CD8-positive, alpha-beta memory T cell (primary cell): ENCODE measurements around the gene ZBED5. TPM values are rescaled to one million over a fixed set of nuclear protein-coding genes. Genes with fewer than 3 reads are reported as not detected.

Experiments used
- CTCF ChIA-PET: fragments of 350-600 bp; sonication (Branson Sonifier 250); formaldehyde crosslinking; loops from one replicate; lab custom pipeline; 2021; ENCODE audit warnings: antibody characterized with exemption; lab: Charles Lee
- POLR2A ChIA-PET: fragments of 350-600 bp; sonication (Branson Sonifier 250); formaldehyde crosslinking; loops from one replicate; lab custom pipeline; 2021; ENCODE audit warnings: antibody characterized with exemption; lab: Charles Lee
- DNase-seq, 5 donors: peaks; one replicate each; pipeline versions ENCODE4 v3.0.0 to v3.0.0-alpha.2; 2020 to 2022; ENCODE audit warnings: mixed read lengths in 1 of 5
- H3K27ac ChIP-seq: one replicate; pipeline ENCODE4 v1.7.0; 2013; ENCODE audit warnings: low read depth, mild to moderate bottlenecking, low read length, moderate library complexity
- H3K27me3 ChIP-seq: 2 replicates; pipeline ENCODE4 v1.7.0; 2013; ENCODE audit warnings: low read length, mild to moderate bottlenecking; ENCODE audit not compliant: insufficient read depth, poor library complexity, severe bottlenecking
- H3K36me3 ChIP-seq: 2 replicates; pipeline ENCODE4 v1.7.0; 2013; ENCODE audit warnings: mild to moderate bottlenecking, low read length, moderate library complexity; ENCODE audit not compliant: insufficient read depth
- H3K4me1 ChIP-seq: 2 replicates; pipeline ENCODE4 v1.7.0; 2013; ENCODE audit warnings: mild to moderate bottlenecking, low read length, moderate library complexity; ENCODE audit not compliant: insufficient read depth
- H3K4me3 ChIP-seq: 2 replicates; pipeline ENCODE4 v1.7.0; 2013; ENCODE audit warnings: mild to moderate bottlenecking, low read length
- H3K9me3 ChIP-seq: 2 replicates; pipeline ENCODE4 v1.7.0; 2013; ENCODE audit warnings: mild to moderate bottlenecking, low read length
- H3K27ac Mint-ChIP-seq, 8 donors: one replicate each; pipeline ENCODE4 v1.8.0; 2020 to 2021; ENCODE audit warnings: mixed read lengths in 8 of 8, mild to moderate bottlenecking in 6 of 8, inconsistent platforms in 3 of 8, moderate library complexity in 3 of 8
- H3K27me3 Mint-ChIP-seq, 2 donors: one replicate each; pipeline ENCODE4 v1.8.0; 2020 to 2021; ENCODE audit warnings: mixed read lengths in 2 of 2, mild to moderate bottlenecking in 1 of 2, moderate library complexity in 1 of 2
- H3K36me3 Mint-ChIP-seq, 3 donors: one replicate each; pipeline ENCODE4 v1.8.0; 2020 to 2021; ENCODE audit warnings: mixed read lengths in 3 of 3, inconsistent platforms in 1 of 3, mild to moderate bottlenecking in 1 of 3
- H3K4me1 Mint-ChIP-seq, 3 donors: one replicate each; pipeline ENCODE4 v1.8.0; 2020 to 2021; ENCODE audit warnings: mixed read lengths in 3 of 3, inconsistent platforms in 1 of 3, mild to moderate bottlenecking in 1 of 3
- H3K4me3 Mint-ChIP-seq, 7 donors: one replicate each; pipeline ENCODE4 v1.8.0; 2020 to 2021; ENCODE audit warnings: mixed read lengths in 7 of 7, mild to moderate bottlenecking in 6 of 7, moderate library complexity in 4 of 7, inconsistent platforms in 2 of 7
- H3K9me3 Mint-ChIP-seq, 5 donors: one replicate each; pipeline ENCODE4 v1.8.0; 2020 to 2022; ENCODE audit warnings: mixed read lengths in 5 of 5, mild to moderate bottlenecking in 3 of 5, moderate library complexity in 2 of 5, inconsistent platforms in 1 of 5
- polyA plus RNA-seq: library from polyadenylated mRNA; unstranded; fragments of 300-500 nt; fragmentation: Illumina TruSeq; gene quantifications from one replicate; pipeline ENCODE4 v1.2.3, GENCODE V29; 2021
- total RNA-seq, 2 experiments: library from RNA; stranded (reverse); gene quantifications; one replicate each; pipeline ENCODE4 v1.2.3, GENCODE V29; 2021

ZBED5 gene
- total and polyA plus RNA-seq, 3 experiments from 2014 or later: 15.1 to 51.9 (median 45.7) TPM

- POLR2A ChIA-PET: no interaction called here
- H3K36me3 ChIP-seq: no peaks in the 10 kb centered on the region
- no peak for DNase-seq
- Mint-ChIP-seq H3K27ac (no peak overlapping the region), H3K4me3 (no peak overlapping the region), H3K36me3 (peaks cover 12 to 45% (median 22%) of the 10 kb centered on the region in 3 donors), H3K9me3 (peaks cover 8 to 23% (median 19%) of the 10 kb centered on the region in 5 donors), H3K27me3 (no peaks in the 10 kb centered on the region), H3K4me1 (peaks cover 9 to 14% (median 12%) of the 10 kb centered on the region in 3 donors)
- H3K27ac ChIP-seq: no peak overlapping the region
- no peaks in the 10 kb centered on the region for H3K27me3 ChIP-seq
- H3K9me3 ChIP-seq: no peaks in the 10 kb centered on the region
- H3K4me1 ChIP-seq: peaks cover 5% of the 10 kb centered on the region
- CTCF ChIA-PET: no interaction called here
- H3K4me3 ChIP-seq: no peak overlapping the region
These were observed 17.7 kb upstream of the ZBED5 start for GRCh38 chr11:10875430-10876021.

- CTCF ChIA-PET: interaction anchor here (0.8 to 1.0 kb wide), 2 partner anchors 13 to 121 kb away, joined by 3 read pairs; partner anchors contain the start of gene CTR9
- H3K4me1 Mint-ChIP-seq: peaks cover 0 to 4% (median under 1%) of the 10 kb centered on the region in 3 donors
These were observed 14.2 kb upstream of the ZBED5 start for GRCh38 chr11:10872097-10872496.

GRCh38 chr11:10868352-10868751 is 10.5 kb upstream of the ZBED5 start:
- Mint-ChIP-seq H3K27me3 (no peaks in the 10 kb centered on the region), H3K4me3 (no peak overlapping the region), H3K9me3 (peaks cover 5 to 18% (median 16%) of the 10 kb centered on the region in 5 donors), H3K36me3 (peaks cover 10 to 21% (median 16%) of the 10 kb centered on the region in 3 donors), H3K27ac (no peak overlapping the region), H3K4me1 (peaks cover 2 to 10% (median 8%) of the 10 kb centered on the region in 3 donors)
- H3K27me3 ChIP-seq: no peaks in the 10 kb centered on the region
- no peak overlapping the region for H3K4me3 ChIP-seq
- no peaks in the 10 kb centered on the region for H3K36me3 ChIP-seq
- ChIA-PET CTCF (interaction anchor here (2.0 kb wide), 1 partner anchor 10 kb away, joined by 4 read pairs; no protein-coding TSS in a partner anchor), POLR2A (no interaction called here)
- DNase-seq: no peak
- H3K4me1 ChIP-seq: no peaks in the 10 kb centered on the region
- H3K27ac ChIP-seq: no peak overlapping the region
- no peaks in the 10 kb centered on the region for H3K9me3 ChIP-seq

More at GRCh38 chr11:10872097-10872496, 14.2 kb upstream of the ZBED5 start:
- no peak overlapping the region for H3K4me3 Mint-ChIP-seq
- peaks cover 8 to 23% (median 19%) of the 10 kb centered on the region in 5 donors for H3K9me3 Mint-ChIP-seq
- H3K36me3 Mint-ChIP-seq: peaks cover 12 to 45% (median 22%) of the 10 kb centered on the region in 3 donors
- H3K27me3 ChIP-seq: no peaks in the 10 kb centered on the region
- no peak overlapping the region for H3K4me3 ChIP-seq
- no peak overlapping the region for H3K27ac ChIP-seq
- POLR2A ChIA-PET: no interaction called here
- H3K9me3 ChIP-seq: no peaks in the 10 kb centered on the region
- H3K27ac Mint-ChIP-seq: no peak overlapping the region
- H3K4me1 ChIP-seq: no peaks in the 10 kb centered on the region
- no peaks in the 10 kb centered on the region for H3K27me3 Mint-ChIP-seq
- no peaks in the 10 kb centered on the region for H3K36me3 ChIP-seq
- no peak for DNase-seq

GRCh38 chr11:10866893-10867331 is 9.1 kb upstream of the ZBED5 start:
- no peaks in the 10 kb centered on the region for H3K27me3 ChIP-seq
- H3K4me1 ChIP-seq: no peaks in the 10 kb centered on the region
- no peak overlapping the region for H3K27ac ChIP-seq
- Mint-ChIP-seq H3K4me1 (peaks cover 2 to 18% (median 15%) of the 10 kb centered on the region in 3 donors), H3K4me3 (no peak overlapping the region), H3K27me3 (no peaks in the 10 kb centered on the region), H3K36me3 (peaks cover 6 to 9% (median 9%) of the 10 kb centered on the region in 3 donors), H3K9me3 (peaks cover 0 to 6% (median 4%) of the 10 kb centered on the region in 5 donors), H3K27ac (no peak overlapping the region)
- no peak for DNase-seq
- ChIA-PET POLR2A (no interaction called here), CTCF (no interaction called here)
- H3K4me3 ChIP-seq: no peak overlapping the region
- no peaks in the 10 kb centered on the region for H3K36me3 ChIP-seq
- H3K9me3 ChIP-seq: no peaks in the 10 kb centered on the region

GRCh38 chr11:10865837-10866270 is 8.0 kb upstream of the ZBED5 start:
- ChIA-PET POLR2A (no interaction called here), CTCF (no interaction called here)
- Mint-ChIP-seq H3K4me1 (peaks cover 2 to 18% (median 15%) of the 10 kb centered on the region in 3 donors), H3K9me3 (no peaks in the 10 kb centered on the region), H3K27ac (no peak overlapping the region), H3K36me3 (peaks cover 0 to 2% (median 2%) of the 10 kb centered on the region in 3 donors), H3K4me3 (no peak overlapping the region), H3K27me3 (no peaks in the 10 kb centered on the region)
- no peak overlapping the region for H3K4me3 ChIP-seq
- no peak for DNase-seq
- no peak overlapping the region for H3K27ac ChIP-seq
- H3K4me1 ChIP-seq: no peaks in the 10 kb centered on the region
- no peaks in the 10 kb centered on the region for H3K9me3 ChIP-seq
- no peaks in the 10 kb centered on the region for H3K36me3 ChIP-seq
- H3K27me3 ChIP-seq: no peaks in the 10 kb centered on the region

GRCh38 chr11:10864688-10865087 is 6.8 kb upstream of the ZBED5 start:
- Mint-ChIP-seq H3K4me1 (peaks cover 7 to 26% (median 23%) of the 10 kb centered on the region in 3 donors), H3K27me3 (no peaks in the 10 kb centered on the region), H3K27ac (no peak overlapping the region), H3K36me3 (peaks cover 0 to 2% (median 0%) of the 10 kb centered on the region in 3 donors), H3K4me3 (no peak overlapping the region), H3K9me3 (no peaks in the 10 kb centered on the region)
- no peaks in the 10 kb centered on the region for H3K27me3 ChIP-seq
- POLR2A ChIA-PET: no interaction called here
- H3K4me3 ChIP-seq: no peak overlapping the region
- CTCF ChIA-PET: no interaction called here
- H3K4me1 ChIP-seq: peaks cover 5% of the 10 kb centered on the region
- no peak overlapping the region for H3K27ac ChIP-seq
- H3K36me3 ChIP-seq: no peaks in the 10 kb centered on the region
- DNase-seq: no peak
- no peaks in the 10 kb centered on the region for H3K9me3 ChIP-seq

GRCh38 chr11:10862446-10862845 is 4.6 kb upstream of the ZBED5 start:
- no peaks in the 10 kb centered on the region for H3K27me3 Mint-ChIP-seq

GRCh38 chr11:10861799-10862198 is 3.9 kb upstream of the ZBED5 start:
- Mint-ChIP-seq H3K4me1 (peaks cover 11 to 33% (median 28%) of the 10 kb centered on the region in 3 donors), H3K4me3 (peak overlapping the region in 1 of 7 donors; percentile 18), H3K36me3 (peaks cover 0 to 19% (median 2%) of the 10 kb centered on the region in 3 donors), H3K27ac (peak overlapping the region in 2 of 8 donors; percentile 24 to 60), H3K27me3 (no peaks in the 10 kb centered on the region), H3K9me3 (no peaks in the 10 kb centered on the region)
- no peaks in the 10 kb centered on the region for H3K36me3 ChIP-seq
- POLR2A ChIA-PET: no interaction called here
- H3K27ac ChIP-seq: no peak overlapping the region
- no peaks in the 10 kb centered on the region for H3K9me3 ChIP-seq
- peaks cover 10% of the 10 kb centered on the region for H3K4me1 ChIP-seq
- no peak for DNase-seq
- no peak overlapping the region for H3K4me3 ChIP-seq
- H3K27me3 ChIP-seq: no peaks in the 10 kb centered on the region
- CTCF ChIA-PET: interaction anchor here (2.0 kb wide), 1 partner anchor 69 kb away, joined by 6 read pairs; no protein-coding TSS in a partner anchor

More at GRCh38 chr11:10862446-10862845, 4.6 kb upstream of the ZBED5 start:
- Histone ChIP-seq H3K27ac (no peak overlapping the region), H3K36me3 (no peaks in the 10 kb centered on the region), H3K4me3 (no peak overlapping the region), H3K27me3 (no peaks in the 10 kb centered on the region), H3K9me3 (no peaks in the 10 kb centered on the region), H3K4me1 (peaks cover 8% of the 10 kb centered on the region)
- Mint-ChIP-seq H3K27ac (peak overlapping the region in 3 of 8 donors; percentile 20 to 41 (median 24)), H3K4me3 (peak overlapping the region in 1 of 7 donors; percentile 4), H3K4me1 (peaks cover 13 to 35% (median 30%) of the 10 kb centered on the region in 3 donors), H3K9me3 (no peaks in the 10 kb centered on the region), H3K36me3 (peaks cover 0 to 13% (median 2%) of the 10 kb centered on the region in 3 donors)
- POLR2A ChIA-PET: no interaction called here
- CTCF ChIA-PET: no interaction called here
- DNase-seq: no peak
